GM23338 (cell line): ENCODE measurements around the gene SUPT3H.

Experiments
- CTCF ChIP-seq, 2 experiments: fragments of 200-600 bp in 1 of 2; sonication (generic) in 1 of 2; conservative IDR thresholded peaks; 2 replicates each; pipeline versions ENCODE4 v1.5.1 to v1.6.1; 2016 to 2017; ENCODE audit warnings: antibody characterized with exemption in 2 of 2, low read depth in 2 of 2, mild to moderate bottlenecking in 2 of 2, moderate library complexity in 1 of 2
- EZH2 ChIP-seq: fragments of 200-600 bp; sonication (generic); IDR thresholded peaks from one replicate; pipeline ENCODE4 v1.8.0; 2017; ENCODE audit warnings: antibody characterized with exemption, mild to moderate bottlenecking, low read depth; ENCODE audit not compliant: unreplicated experiment
- JUNB ChIP-seq: IDR thresholded peaks from one replicate; pipeline ENCODE4 v1.6.1; 2016; ENCODE audit warnings: antibody characterized with exemption; ENCODE audit not compliant: unreplicated experiment
- POLR2AphosphoS5 ChIP-seq: IDR thresholded peaks from 2 replicates; pipeline ENCODE4 v1.6.1; 2016; ENCODE audit warnings: antibody characterized with exemption, low read depth
- REST ChIP-seq: IDR thresholded peaks from one replicate; pipeline ENCODE4 v1.6.1; 2018; ENCODE audit warnings: antibody characterized with exemption; ENCODE audit not compliant: unreplicated experiment

- no peak for TF ChIP-seq CTCF (conservative IDR thresholded peaks at IDR 0.05; ENCODE audit: low read depth in 2 of 2)
- TF ChIP-seq POLR2AphosphoS5 = no peak
- no peak for TF ChIP-seq REST
- TF ChIP-seq JUNB = no peak
- no peak for TF ChIP-seq EZH2
Measured at GRCh38 chr6:45105170-45105820, 272.4 kb downstream of the SUPT3H start.
